Fibroblast of lung (primary cell): ENCODE measurements around the gene EPC2.

Source experiments
- EZH2 ChIP-seq: IDR thresholded peaks from 2 replicates; pipeline ENCODE4 v1.5.1; 2012; ENCODE audit warnings: low read length, control low read depth, mild to moderate bottlenecking; ENCODE audit errors: missing control alignments
- TF ChIP-seq, protein P1 (sequence below), 2 donors: IDR thresholded peaks in 1 of 2; conservative IDR thresholded peaks in 1 of 2; 1 replicate in 1 of 2; 2 replicates in 1 of 2; pipeline ENCODE4 v1.5.1; 2011 to 2012; ENCODE audit warnings: low read length in 2 of 2, control low read depth in 1 of 2, inconsistent platforms in 1 of 2, low read depth in 1 of 2, mild to moderate bottlenecking in 1 of 2

- TF ChIP-seq, protein P1, sequence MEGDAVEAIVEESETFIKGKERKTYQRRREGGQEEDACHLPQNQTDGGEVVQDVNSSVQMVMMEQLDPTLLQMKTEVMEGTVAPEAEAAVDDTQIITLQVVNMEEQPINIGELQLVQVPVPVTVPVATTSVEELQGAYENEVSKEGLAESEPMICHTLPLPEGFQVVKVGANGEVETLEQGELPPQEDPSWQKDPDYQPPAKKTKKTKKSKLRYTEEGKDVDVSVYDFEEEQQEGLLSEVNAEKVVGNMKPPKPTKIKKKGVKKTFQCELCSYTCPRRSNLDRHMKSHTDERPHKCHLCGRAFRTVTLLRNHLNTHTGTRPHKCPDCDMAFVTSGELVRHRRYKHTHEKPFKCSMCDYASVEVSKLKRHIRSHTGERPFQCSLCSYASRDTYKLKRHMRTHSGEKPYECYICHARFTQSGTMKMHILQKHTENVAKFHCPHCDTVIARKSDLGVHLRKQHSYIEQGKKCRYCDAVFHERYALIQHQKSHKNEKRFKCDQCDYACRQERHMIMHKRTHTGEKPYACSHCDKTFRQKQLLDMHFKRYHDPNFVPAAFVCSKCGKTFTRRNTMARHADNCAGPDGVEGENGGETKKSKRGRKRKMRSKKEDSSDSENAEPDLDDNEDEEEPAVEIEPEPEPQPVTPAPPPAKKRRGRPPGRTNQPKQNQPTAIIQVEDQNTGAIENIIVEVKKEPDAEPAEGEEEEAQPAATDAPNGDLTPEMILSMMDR (conservative IDR thresholded peaks at IDR 0.05 in 1 of 2, IDR thresholded peaks at IDR 0.05 in 1 of 2; ENCODE audit: low read depth in 1 of 2, low read length in 2 of 2) = no peak
- TF ChIP-seq EZH2 = no peak
These were observed 41.0 kb upstream of the EPC2 start for GRCh38 chr2:148603562-148603920.
